ENCODE results near the gene FAM217A.

Gene FAM217A

GRCh38 chr6:4066029-4066755 is 12.7 kb downstream of the FAM217A start:
- H3K36me3 ChIP-seq (ENCODE audit: insufficient read depth, insufficient read length, low read length), result peaks cover 40% of the 10 kb centered on the region

GRCh38 chr6:4059115-4059777 is 19.7 kb downstream of the FAM217A start:
- H3K4me1 ChIP-seq (ENCODE audit: insufficient read depth, insufficient read length), result no peaks in the 10 kb centered on the region
- H3K9me3 ChIP-seq (ENCODE audit: insufficient read depth, low read length), result no peaks in the 10 kb centered on the region
- H3K27me3 ChIP-seq (ENCODE audit: insufficient read depth, insufficient read length), result no peaks in the 10 kb centered on the region
- DNase-seq (ENCODE audit: low read depth, low spot score), result no peak
- H3K36me3 ChIP-seq (ENCODE audit: insufficient read depth, insufficient read length, low read length), result peaks cover 85% of the 10 kb centered on the region
- TF ChIP-seq ZNF274 (IDR thresholded peaks at IDR 0.05; ENCODE audit: low read depth, low read length) (no peak), SUZ12 (IDR thresholded peaks at IDR 0.05; ENCODE audit: extremely low read depth, insufficient read depth, insufficient read length) (no peak), YY1 (IDR thresholded peaks at IDR 0.05; ENCODE audit: insufficient read depth, insufficient read length) (no peak)
- no peak overlapping the region for H3K9ac ChIP-seq (ENCODE audit: insufficient read length, low read depth)
- H3K4me3 ChIP-seq (ENCODE audit: insufficient read length, low read depth), result no peak overlapping the region

More at GRCh38 chr6:4066029-4066755, 12.7 kb downstream of the FAM217A start:
- no peaks in the 10 kb centered on the region for H3K9me3 ChIP-seq (ENCODE audit: insufficient read depth, low read length)
- no peak overlapping the region for H3K9ac ChIP-seq (ENCODE audit: insufficient read length, low read depth)
- no peak overlapping the region for H3K4me3 ChIP-seq (ENCODE audit: insufficient read length, low read depth)
- DNase-seq (ENCODE audit: low read depth, low spot score), result no peak
- TF ChIP-seq SUZ12 (IDR thresholded peaks at IDR 0.05; ENCODE audit: extremely low read depth, insufficient read depth, insufficient read length) (no peak), ZNF274 (IDR thresholded peaks at IDR 0.05; ENCODE audit: low read depth, low read length) (no peak), YY1 (IDR thresholded peaks at IDR 0.05; ENCODE audit: insufficient read depth, insufficient read length) (no peak)
- H3K27me3 ChIP-seq (ENCODE audit: insufficient read depth, insufficient read length), result no peaks in the 10 kb centered on the region
- H3K4me1 ChIP-seq (ENCODE audit: insufficient read depth, insufficient read length), result no peaks in the 10 kb centered on the region

- TF ChIP-seq SUZ12 (IDR thresholded peaks at IDR 0.05; ENCODE audit: extremely low read depth, insufficient read depth, insufficient read length) (no peak), ZNF274 (IDR thresholded peaks at IDR 0.05; ENCODE audit: low read depth, low read length) (no peak), YY1 (IDR thresholded peaks at IDR 0.05; ENCODE audit: insufficient read depth, insufficient read length) (no peak)
- Histone ChIP-seq H3K4me3 (ENCODE audit: insufficient read length, low read depth) (no peak overlapping the region), H3K36me3 (ENCODE audit: insufficient read depth, insufficient read length, low read length) (peaks cover 85% of the 10 kb centered on the region), H3K9me3 (ENCODE audit: insufficient read depth, low read length) (no peaks in the 10 kb centered on the region), H3K4me1 (ENCODE audit: insufficient read depth, insufficient read length) (no peaks in the 10 kb centered on the region), H3K27me3 (ENCODE audit: insufficient read depth, insufficient read length) (no peaks in the 10 kb centered on the region), H3K9ac (ENCODE audit: insufficient read length, low read depth) (no peak overlapping the region)
- no peak for DNase-seq (ENCODE audit: low read depth, low spot score)
Measured at GRCh38 chr6:4057036-4057435, 21.9 kb downstream of the FAM217A start.

DNA sequence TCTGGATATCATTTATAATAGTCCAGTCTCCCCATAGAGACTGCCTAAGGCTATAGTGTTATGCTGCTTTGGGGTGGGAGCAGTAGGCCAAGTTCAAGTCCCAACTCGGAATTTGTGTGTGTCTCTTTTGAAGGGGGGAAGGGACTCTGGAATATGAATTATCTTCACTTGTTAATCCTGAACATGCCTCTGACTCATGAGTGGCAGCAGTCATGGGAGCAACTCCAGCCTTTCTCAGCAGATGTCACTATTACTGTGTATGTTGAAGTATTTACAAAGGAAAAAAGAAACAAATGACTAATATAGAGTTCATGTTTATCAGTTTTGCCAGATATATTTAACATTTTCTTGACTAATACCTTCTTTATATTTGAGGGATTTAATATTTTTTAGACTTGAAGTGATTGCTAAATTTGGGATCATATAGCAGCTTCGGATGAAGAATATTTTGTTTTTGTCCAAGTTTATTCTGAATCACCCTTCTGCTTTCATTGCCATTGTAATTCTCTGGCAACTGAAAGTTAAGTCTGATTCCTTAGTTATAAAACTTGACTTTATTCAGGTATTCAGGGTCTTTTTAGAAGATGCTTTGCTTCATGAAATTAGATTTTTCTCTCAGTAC is 23.4 kb downstream of the FAM217A start:
- Histone ChIP-seq H3K36me3 (ENCODE audit: insufficient read depth, insufficient read length, low read length) (peaks cover 81% of the 10 kb centered on the region), H3K9ac (ENCODE audit: insufficient read length, low read depth) (no peak overlapping the region), H3K27me3 (ENCODE audit: insufficient read depth, insufficient read length) (no peaks in the 10 kb centered on the region), H3K9me3 (ENCODE audit: insufficient read depth, low read length) (no peaks in the 10 kb centered on the region), H3K4me1 (ENCODE audit: insufficient read depth, insufficient read length) (no peaks in the 10 kb centered on the region), H3K4me3 (ENCODE audit: insufficient read length, low read depth) (no peak overlapping the region)
- DNase-seq (ENCODE audit: low read depth, low spot score), result no peak
- TF ChIP-seq SUZ12 (IDR thresholded peaks at IDR 0.05; ENCODE audit: extremely low read depth, insufficient read depth, insufficient read length) (no peak), ZNF274 (IDR thresholded peaks at IDR 0.05; ENCODE audit: low read depth, low read length) (no peak), YY1 (IDR thresholded peaks at IDR 0.05; ENCODE audit: insufficient read depth, insufficient read length) (no peak)

DNA sequence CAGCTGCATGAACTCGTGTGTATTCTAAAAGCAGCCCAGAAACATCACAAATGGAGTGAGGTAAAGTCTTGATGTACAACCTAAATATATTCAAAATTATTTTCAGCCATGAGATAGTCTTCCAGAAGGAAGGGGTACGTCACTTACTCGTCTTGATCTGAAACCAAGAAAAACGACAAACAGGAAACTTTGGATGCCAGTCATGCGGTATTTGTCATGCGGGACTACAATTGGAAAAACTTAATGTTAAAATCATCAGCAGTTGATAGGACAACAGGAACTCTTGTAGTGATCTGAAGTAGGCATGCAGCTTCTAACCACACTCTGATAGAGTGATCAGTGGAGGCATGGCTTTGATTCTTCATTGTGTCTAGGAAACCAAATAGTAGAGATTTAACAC is 29.7 kb downstream of the FAM217A start:
- DNase-seq (ENCODE audit: low read depth, low spot score), result no peak
- no peaks in the 10 kb centered on the region for H3K9me3 ChIP-seq (ENCODE audit: insufficient read depth, low read length)
- H3K4me1 ChIP-seq (ENCODE audit: insufficient read depth, insufficient read length), result no peaks in the 10 kb centered on the region
- TF ChIP-seq ZNF274 (IDR thresholded peaks at IDR 0.05; ENCODE audit: low read depth, low read length) (no peak), SUZ12 (IDR thresholded peaks at IDR 0.05; ENCODE audit: extremely low read depth, insufficient read depth, insufficient read length) (no peak), YY1 (IDR thresholded peaks at IDR 0.05; ENCODE audit: insufficient read depth, insufficient read length) (no peak)
- no peak overlapping the region for H3K9ac ChIP-seq (ENCODE audit: insufficient read length, low read depth)
- H3K27me3 ChIP-seq (ENCODE audit: insufficient read depth, insufficient read length), result no peaks in the 10 kb centered on the region
- peaks cover 77% of the 10 kb centered on the region for H3K36me3 ChIP-seq (ENCODE audit: insufficient read depth, insufficient read length, low read length)
- no peak overlapping the region for H3K4me3 ChIP-seq (ENCODE audit: insufficient read length, low read depth)

- TF ChIP-seq YY1 (IDR thresholded peaks at IDR 0.05; ENCODE audit: insufficient read depth, insufficient read length) (no peak), SUZ12 (IDR thresholded peaks at IDR 0.05; ENCODE audit: extremely low read depth, insufficient read depth, insufficient read length) (no peak), ZNF274 (IDR thresholded peaks at IDR 0.05; ENCODE audit: low read depth, low read length) (no peak)
- Histone ChIP-seq H3K36me3 (ENCODE audit: insufficient read depth, insufficient read length, low read length) (peaks cover 87% of the 10 kb centered on the region), H3K4me3 (ENCODE audit: insufficient read length, low read depth) (no peak overlapping the region), H3K4me1 (ENCODE audit: insufficient read depth, insufficient read length) (no peaks in the 10 kb centered on the region), H3K9me3 (ENCODE audit: insufficient read depth, low read length) (no peaks in the 10 kb centered on the region), H3K9ac (ENCODE audit: insufficient read length, low read depth) (no peak overlapping the region), H3K27me3 (ENCODE audit: insufficient read depth, insufficient read length) (no peaks in the 10 kb centered on the region)
- DNase-seq (ENCODE audit: low read depth, low spot score), result no peak
Measured at GRCh38 chr6:4041480-4041879, 37.5 kb downstream of the FAM217A start.

GRCh38 chr6:4039348-4039747 is 39.6 kb downstream of the FAM217A start:
- Histone ChIP-seq H3K9ac (ENCODE audit: insufficient read length, low read depth) (no peak overlapping the region), H3K36me3 (ENCODE audit: insufficient read depth, insufficient read length, low read length) (peaks cover 82% of the 10 kb centered on the region), H3K4me1 (ENCODE audit: insufficient read depth, insufficient read length) (no peaks in the 10 kb centered on the region), H3K9me3 (ENCODE audit: insufficient read depth, low read length) (no peaks in the 10 kb centered on the region), H3K27me3 (ENCODE audit: insufficient read depth, insufficient read length) (no peaks in the 10 kb centered on the region), H3K4me3 (ENCODE audit: insufficient read length, low read depth) (no peak overlapping the region)
- TF ChIP-seq YY1 (IDR thresholded peaks at IDR 0.05; ENCODE audit: insufficient read depth, insufficient read length) (no peak), ZNF274 (IDR thresholded peaks at IDR 0.05; ENCODE audit: low read depth, low read length) (no peak)
- DNase-seq (ENCODE audit: low read depth, low spot score), result no peak
